GM19023 (cell line): ENCODE measurements around the gene NELL2.

Experiments
- ATAC-seq: cut with Tn5 transposase; IDR thresholded peaks from one replicate; pipeline ENCODE4 v1.9.1; 2021; ENCODE audit warnings: mild to moderate bottlenecking, moderate library complexity; ENCODE audit not compliant: unreplicated experiment

NELL2 gene

GRCh38 chr12:44551631-44552030 lies 324.5 kb downstream of the NELL2 start:
- ATAC-seq: no peak

- no peak for ATAC-seq
Measured at GRCh38 chr12:44550377-44550776, 325.7 kb downstream of the NELL2 start.

DNA sequence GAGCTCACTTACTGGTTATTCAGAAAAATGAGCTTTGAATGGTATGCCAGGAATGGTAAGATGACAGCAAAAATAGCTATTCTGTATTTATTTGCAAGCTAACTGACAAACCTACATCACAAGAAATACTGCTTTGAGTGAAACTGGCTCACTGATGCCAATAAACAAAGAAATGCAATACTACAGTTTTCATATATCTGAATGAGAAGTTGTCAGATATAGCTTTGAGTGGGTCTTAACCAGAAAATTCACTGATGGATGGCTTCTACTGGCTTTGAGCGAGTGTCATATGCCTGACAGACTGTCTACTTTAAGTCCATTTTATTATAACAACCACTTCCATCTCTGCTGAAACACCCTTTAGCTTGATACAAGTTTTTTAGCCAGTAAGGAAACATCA lies 330.1 kb downstream of the NELL2 start:
- no peak for ATAC-seq

- ATAC-seq: no peak
Measured at GRCh38 chr12:44544018-44544417, 332.1 kb downstream of the NELL2 start.

- no peak for ATAC-seq
Measured at GRCh38 chr12:44542716-44543115, 333.4 kb downstream of the NELL2 start.

DNA sequence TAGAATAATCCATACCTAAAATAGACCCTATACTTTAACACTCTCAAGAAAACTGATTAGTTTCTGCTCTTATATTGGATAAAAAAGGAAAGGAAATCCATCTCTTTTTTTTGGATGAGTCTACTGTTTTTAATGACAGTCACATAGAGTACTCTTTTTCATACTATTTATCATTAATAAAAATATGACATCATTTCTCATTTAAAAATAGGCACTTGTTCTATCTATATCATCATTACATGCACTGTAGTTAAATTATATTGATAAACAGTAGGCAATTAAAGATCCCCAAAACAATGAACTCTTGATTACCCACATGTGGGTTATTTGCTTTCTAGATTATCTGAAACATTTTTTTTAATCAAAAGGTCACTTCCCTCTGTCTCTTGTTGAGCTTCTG lies 338.8 kb downstream of the NELL2 start:
- ATAC-seq: no peak

DNA sequence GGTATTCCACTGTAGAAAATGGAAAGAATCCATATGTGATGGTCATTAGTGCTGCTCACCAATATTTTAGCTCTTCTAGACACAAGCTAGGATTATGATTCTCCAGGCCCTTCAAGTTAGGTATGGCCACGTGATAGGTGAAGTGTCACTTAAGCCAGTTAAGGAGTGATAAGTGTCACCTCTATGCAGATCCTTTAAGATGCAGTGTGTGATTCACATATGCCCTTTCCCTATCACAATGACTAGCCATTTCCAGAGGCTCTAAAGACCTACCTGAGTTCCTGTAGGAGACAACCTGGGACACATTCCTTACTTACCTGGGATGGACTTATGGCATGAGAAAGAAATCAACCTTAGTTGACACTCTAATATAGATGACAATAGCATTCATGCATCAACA lies 343.2 kb downstream of the NELL2 start:
- no peak for ATAC-seq

DNA sequence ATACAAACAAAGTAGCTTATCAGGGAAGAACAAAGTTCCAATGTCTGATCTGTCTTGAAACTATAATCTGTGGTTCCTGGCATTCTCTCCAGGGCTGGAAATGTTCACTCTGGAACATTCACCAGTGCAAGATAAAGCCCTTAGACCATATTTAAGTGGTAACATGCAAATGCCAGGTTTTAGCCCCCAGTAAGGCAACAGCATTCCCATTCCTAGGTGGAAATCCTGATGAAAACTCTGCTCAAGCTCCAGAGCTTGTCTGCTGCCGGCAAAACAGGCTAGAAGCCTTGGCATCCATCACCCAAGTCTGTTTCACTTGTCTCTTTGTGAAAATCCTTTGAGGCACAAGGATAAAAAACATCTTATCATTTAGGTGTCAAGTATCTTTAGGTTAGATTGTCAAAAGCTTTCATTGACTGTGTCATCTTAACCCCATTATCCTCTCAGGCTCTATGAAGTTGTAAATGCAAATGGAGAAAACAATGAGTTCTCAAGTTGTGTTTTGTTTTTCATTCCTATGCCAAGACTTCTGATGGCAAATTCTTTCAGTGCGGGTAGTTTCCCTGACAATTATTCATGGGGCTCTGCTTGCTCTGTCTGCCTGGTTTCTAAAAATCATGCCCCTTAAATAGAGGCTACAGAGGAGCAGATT lies 344.7 kb downstream of the NELL2 start:
- ATAC-seq: no peak

DNA sequence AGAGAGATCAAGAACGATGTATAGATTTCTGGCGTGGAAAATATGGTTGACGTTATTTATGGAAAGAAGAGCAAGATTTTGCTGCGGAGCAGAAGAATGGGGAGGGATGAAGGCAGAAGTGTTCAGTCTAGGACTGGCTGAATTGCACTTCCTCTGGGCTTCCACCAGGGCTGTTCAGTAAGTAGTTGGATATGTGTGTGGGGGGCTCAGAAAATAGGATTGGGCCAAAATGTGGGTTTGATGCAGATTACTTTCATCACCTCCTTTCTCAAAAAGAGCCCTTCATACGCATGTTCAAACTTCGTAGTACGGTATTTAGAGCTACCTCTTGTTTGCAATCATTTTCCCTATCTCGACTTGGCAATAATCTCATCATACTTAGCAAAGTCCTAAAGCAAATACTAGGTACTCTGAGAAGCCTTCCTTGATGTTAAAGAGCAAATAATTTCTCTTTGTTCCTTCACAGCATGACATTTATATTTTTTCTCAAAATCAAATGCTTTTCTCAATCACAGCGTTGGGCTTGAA lies 349.4 kb downstream of the NELL2 start:
- no peak for ATAC-seq

- ATAC-seq: no peak
Measured at GRCh38 chr12:44525806-44526654, 350.1 kb downstream of the NELL2 start.

GRCh38 chr12:44523828-44524227 lies 352.3 kb downstream of the NELL2 start:
- no peak for ATAC-seq

DNA sequence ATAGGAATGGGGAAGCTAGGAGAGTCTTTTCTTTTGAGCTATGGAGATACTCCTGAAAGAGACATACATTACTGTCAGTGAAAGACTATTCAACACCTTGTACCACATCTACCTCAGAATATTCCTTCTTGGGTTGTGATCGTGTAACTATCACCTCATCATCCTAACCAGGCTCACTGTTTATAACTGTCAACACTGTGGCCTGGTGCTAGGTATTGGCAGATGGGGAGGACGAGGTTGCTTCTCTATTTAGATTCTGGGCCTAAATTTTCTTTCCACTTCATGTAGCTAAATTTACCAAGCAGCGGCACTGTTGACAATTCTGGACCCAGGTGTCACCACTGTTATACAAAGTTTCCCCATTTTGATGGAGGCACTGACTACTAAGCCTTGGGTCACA lies 354.4 kb downstream of the NELL2 start:
- no peak for ATAC-seq

- no peak for ATAC-seq
Measured at GRCh38 chr12:44519931-44520330, 356.2 kb downstream of the NELL2 start.

GRCh38 chr12:44511289-44511688 lies 364.8 kb downstream of the NELL2 start:
- ATAC-seq: no peak

- ATAC-seq: no peak
Measured at GRCh38 chr12:44510510-44510909, 365.6 kb downstream of the NELL2 start.

- ATAC-seq: no peak
Measured at GRCh38 chr12:44510076-44510475, 366.0 kb downstream of the NELL2 start.

GRCh38 chr12:44509471-44509870 lies 366.6 kb downstream of the NELL2 start:
- ATAC-seq: no peak

GRCh38 chr12:44507461-44507860 lies 368.7 kb downstream of the NELL2 start:
- ATAC-seq: no peak

DNA sequence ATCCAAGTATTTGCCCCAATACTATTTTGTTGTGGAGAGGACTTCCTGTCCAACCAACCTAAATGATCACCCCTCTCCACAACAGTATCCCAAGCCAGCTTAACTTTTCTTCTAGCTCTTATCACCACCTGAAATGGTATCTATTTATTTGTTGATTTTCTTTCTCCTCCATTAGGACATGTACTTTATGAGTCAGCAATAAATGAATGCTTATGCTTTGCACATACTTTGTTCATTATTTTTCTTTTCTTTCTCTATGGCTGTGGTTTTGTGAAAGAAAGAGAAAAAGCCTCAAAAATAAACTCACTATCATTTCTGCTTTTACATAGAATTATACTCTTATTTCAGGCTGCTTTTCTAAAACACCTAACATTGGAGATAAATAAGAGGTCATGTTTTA lies 371.3 kb downstream of the NELL2 start:
- ATAC-seq: no peak

GRCh38 chr12:44503329-44503728 lies 372.8 kb downstream of the NELL2 start:
- ATAC-seq: no peak

- ATAC-seq: no peak
Measured at GRCh38 chr12:44502681-44503080, 373.4 kb downstream of the NELL2 start.

DNA sequence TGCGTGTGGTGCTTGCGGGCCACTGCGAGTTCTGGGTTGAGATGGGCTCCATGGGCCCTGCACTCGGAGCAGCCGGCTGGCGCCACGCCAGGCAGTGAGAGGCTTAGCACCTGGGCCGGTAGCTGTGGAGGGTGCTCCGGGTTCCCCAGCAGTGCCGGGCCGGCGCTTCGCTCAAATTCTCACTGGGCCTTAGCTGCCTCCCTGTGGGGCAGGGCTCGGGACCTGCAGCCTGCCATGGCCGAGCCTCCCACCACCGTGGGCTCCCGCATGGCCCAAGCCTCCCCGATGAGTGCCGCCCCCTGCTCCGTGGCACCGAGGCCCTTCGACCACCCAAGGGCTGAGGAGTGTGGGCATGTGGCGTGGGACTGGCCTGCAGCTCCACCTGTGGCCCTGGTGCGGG lies 375.7 kb downstream of the NELL2 start:
- ATAC-seq: no peak
